WTC11 (cell line): ENCODE results near the gene LAMA4. TPM values are rescaled to one million over a fixed set of nuclear protein-coding genes. Genes with fewer than 3 reads are reported as not detected.

Experiments used
- ATAC-seq: fragments of 200-7000 bp; cut with Tn5 transposase; 2 replicates; pipeline ENCODE4 v1.10.0; 2021; ENCODE audit warnings: mild to moderate bottlenecking, moderate library complexity
- CTCF ChIA-PET: fragments of 300-600 bp; sonication (Branson Sonifier 250); formaldehyde crosslinking; loops from one replicate; lab custom pipeline; 2021; ENCODE audit warnings: antibody characterized with exemption; lab: Charles Lee
- POLR2A ChIA-PET: fragments of 350-600 bp; sonication (Branson Sonifier 250); formaldehyde crosslinking; loops from one replicate; lab custom pipeline; 2021; ENCODE audit warnings: antibody characterized with exemption; lab: Charles Lee
- DNase-seq: peaks from one replicate; pipeline ENCODE4 v3.0.0; 2021; ENCODE audit warnings: low spot score
- H3K27ac Mint-ChIP-seq: 2 replicates; pipeline ENCODE4 v1.8.0; 2021; ENCODE audit warnings: mixed read lengths
- H3K27me3 Mint-ChIP-seq: 2 replicates; pipeline ENCODE4 v1.8.0; 2021; ENCODE audit warnings: low read depth, mild to moderate bottlenecking, moderate library complexity, mixed read lengths
- H3K36me3 Mint-ChIP-seq: 2 replicates; pipeline ENCODE4 v1.8.0; 2021; ENCODE audit warnings: mixed read lengths
- H3K4me1 Mint-ChIP-seq: 2 replicates; pipeline ENCODE4 v1.8.0; 2022; ENCODE audit warnings: mixed read lengths
- H3K4me3 Mint-ChIP-seq: 2 replicates; pipeline ENCODE4 v1.8.0; 2021; ENCODE audit warnings: mild to moderate bottlenecking, moderate library complexity, mixed read lengths
- H3K9me3 Mint-ChIP-seq: 2 replicates; pipeline ENCODE4 v1.8.0; 2021; ENCODE audit warnings: mixed read lengths
- ERG ChIP-seq: fragments of 250-450 bp; sonication (Bioruptor Pico); IDR thresholded peaks from 2 replicates; pipeline ENCODE4 v1.8.0; 2021; ENCODE audit warnings: mild to moderate bottlenecking
- ESRRA ChIP-seq: sonication (generic); formaldehyde crosslinking; IDR thresholded peaks from 2 replicates; pipeline ENCODE4 v1.8.1; 2022; ENCODE audit warnings: mild to moderate bottlenecking, missing genetic modification reagents, borderline replicate concordance
- FOXJ3 ChIP-seq: sonication (generic); formaldehyde crosslinking; IDR thresholded peaks from 2 replicates; pipeline ENCODE4 v1.9.0; 2021; ENCODE audit warnings: missing genetic modification reagents, mild to moderate bottlenecking, borderline replicate concordance
- FOXK1 ChIP-seq: sonication (generic); formaldehyde crosslinking; IDR thresholded peaks from 2 replicates; pipeline ENCODE4 v1.8.0; 2022; ENCODE audit warnings: mild to moderate bottlenecking, moderate library complexity, missing genetic modification reagents
- GABPB1 ChIP-seq: sonication (generic); formaldehyde crosslinking; IDR thresholded peaks from 2 replicates; pipeline ENCODE4 v1.8.1; 2023; ENCODE audit warnings: mild to moderate bottlenecking, missing genetic modification reagents
- GRHL2 ChIP-seq: fragments of 250-450 bp; sonication (Bioruptor Pico); IDR thresholded peaks from 2 replicates; pipeline ENCODE4 v1.8.0; 2022; ENCODE audit warnings: mild to moderate bottlenecking, moderate library complexity; ENCODE audit not compliant: insufficient replicate concordance, severe bottlenecking
- GTF2I ChIP-seq: fragments of 250-450 bp; sonication (Bioruptor Pico); conservative IDR thresholded peaks from 2 replicates; pipeline ENCODE4 v1.4.0; 2021; ENCODE audit warnings: mild to moderate bottlenecking
- HMGA2 ChIP-seq: fragments of 250-450 bp; sonication (Bioruptor Pico); IDR thresholded peaks from 2 replicates; pipeline ENCODE4 v1.4.0; 2021; ENCODE audit warnings: mild to moderate bottlenecking, moderate library complexity
- IRF1 ChIP-seq: sonication (generic); formaldehyde crosslinking; IDR thresholded peaks from 2 replicates; pipeline ENCODE4 v1.8.0; 2023; ENCODE audit warnings: missing genetic modification reagents
- JUN ChIP-seq: sonication (generic); formaldehyde crosslinking; IDR thresholded peaks from 2 replicates; pipeline ENCODE4 v1.8.0; 2023; ENCODE audit warnings: mild to moderate bottlenecking, missing genetic modification reagents
- KAT7 ChIP-seq: sonication (generic); formaldehyde crosslinking; IDR thresholded peaks from 2 replicates; pipeline ENCODE4 v1.8.1; 2023; ENCODE audit warnings: missing genetic modification reagents, mild to moderate bottlenecking, borderline replicate concordance
- MLX ChIP-seq: sonication (generic); formaldehyde crosslinking; IDR thresholded peaks from 2 replicates; pipeline ENCODE4 v1.8.1; 2023; ENCODE audit warnings: mild to moderate bottlenecking, missing genetic modification reagents, moderate library complexity
- TCF7 ChIP-seq: sonication (generic); formaldehyde crosslinking; IDR thresholded peaks from 2 replicates; pipeline ENCODE4 v1.8.0; 2022; ENCODE audit warnings: mild to moderate bottlenecking, low read depth, missing genetic modification reagents, moderate library complexity
- TEAD4 ChIP-seq: sonication (generic); formaldehyde crosslinking; IDR thresholded peaks from 2 replicates; pipeline ENCODE4 v1.8.0; 2022; ENCODE audit warnings: mild to moderate bottlenecking, missing genetic modification reagents
- ZMAT4 ChIP-seq: fragments of 250-450 bp; sonication (Bioruptor Pico); IDR thresholded peaks from 2 replicates; pipeline ENCODE4 v1.9.0; 2021; ENCODE audit warnings: mild to moderate bottlenecking
- ZNF416 ChIP-seq: fragments of 250-450 bp; sonication (Bioruptor Pico); IDR thresholded peaks from 2 replicates; pipeline ENCODE4 v1.9.0; 2021; ENCODE audit warnings: mild to moderate bottlenecking, inconsistent platforms
- ZNF532 ChIP-seq: fragments of 250-450 bp; sonication (Bioruptor Pico); IDR thresholded peaks from 2 replicates; pipeline ENCODE4 v1.9.0; 2021; ENCODE audit warnings: mild to moderate bottlenecking, borderline replicate concordance
- total RNA-seq: library from RNA; stranded (reverse); gene quantifications from 3 replicates; pipeline ENCODE4 v1.2.3, GENCODE V29; 2021
- TF ChIP-seq, protein P1 (sequence below): sonication (generic); formaldehyde crosslinking; IDR thresholded peaks from 2 replicates; pipeline ENCODE4 v1.8.0; 2022; ENCODE audit warnings: mild to moderate bottlenecking, missing genetic modification reagents
- TF ChIP-seq, protein P2 (sequence below): fragments of 250-450 bp; sonication (Bioruptor Pico); conservative IDR thresholded peaks from 2 replicates; pipeline ENCODE4 v1.9.0; 2021; ENCODE audit warnings: mild to moderate bottlenecking

LAMA4 gene
- total RNA-seq, 1 experiment from 2014 or later = 1.6 TPM

DNA sequence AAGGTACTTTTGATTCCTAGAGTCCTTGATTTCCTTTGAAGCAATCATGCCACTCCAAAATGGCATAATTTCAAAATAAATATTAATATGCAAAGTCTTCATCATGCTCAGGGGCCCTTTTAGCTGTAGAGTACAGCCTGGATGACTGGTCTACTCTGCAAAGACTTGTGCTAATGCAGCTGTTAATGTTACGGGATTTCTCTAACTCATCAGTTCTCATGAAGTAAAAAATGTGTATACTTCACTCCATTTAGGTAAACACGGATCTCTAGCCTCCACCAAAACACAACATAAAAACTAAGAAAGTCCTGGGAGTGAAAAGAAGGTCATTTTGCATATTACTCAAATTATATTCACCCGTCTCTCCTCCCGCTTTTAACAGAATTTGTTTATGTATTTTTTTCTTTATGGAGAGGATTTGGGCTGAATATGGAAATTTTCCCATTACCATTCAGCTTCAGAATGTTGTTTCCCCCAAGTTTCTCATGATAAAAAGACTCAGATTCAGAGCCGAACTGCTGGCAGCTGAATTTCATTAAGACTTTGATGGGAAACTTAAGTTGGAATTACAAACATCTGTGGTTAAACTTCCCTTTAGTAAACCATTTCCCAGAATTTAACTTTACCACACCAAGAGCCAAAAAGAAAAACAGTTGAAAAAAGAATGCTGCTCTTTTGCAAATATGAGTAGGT lies 8.7 kb downstream of the LAMA4 start:
- H3K36me3 Mint-ChIP-seq = no peaks in the 10 kb centered on the region
- ChIA-PET CTCF (interaction anchor here (0.7 kb wide), 1 partner anchor 8 kb away, joined by 3 read pairs; the partner anchor contains the start of gene LAMA4), POLR2A (no interaction called here)
- H3K27me3 Mint-ChIP-seq = peaks cover 2% of the 10 kb centered on the region
- peak overlapping the region; percentile 17; the same call in 1 of the 2 replicates for H3K27ac Mint-ChIP-seq
- ATAC-seq = no peak
- no peak overlapping the region for H3K4me3 Mint-ChIP-seq
- peaks cover 1% of the 10 kb centered on the region; the same call in 1 of the 2 replicates for H3K9me3 Mint-ChIP-seq
- TF ChIP-seq FOXK1 = no peak
- TF ChIP-seq ESRRA (CRISPR knock-in tag) = no peak
- TF ChIP-seq ZNF416 (CRISPR knock-in tag) = no peak
- TF ChIP-seq, protein P1, sequence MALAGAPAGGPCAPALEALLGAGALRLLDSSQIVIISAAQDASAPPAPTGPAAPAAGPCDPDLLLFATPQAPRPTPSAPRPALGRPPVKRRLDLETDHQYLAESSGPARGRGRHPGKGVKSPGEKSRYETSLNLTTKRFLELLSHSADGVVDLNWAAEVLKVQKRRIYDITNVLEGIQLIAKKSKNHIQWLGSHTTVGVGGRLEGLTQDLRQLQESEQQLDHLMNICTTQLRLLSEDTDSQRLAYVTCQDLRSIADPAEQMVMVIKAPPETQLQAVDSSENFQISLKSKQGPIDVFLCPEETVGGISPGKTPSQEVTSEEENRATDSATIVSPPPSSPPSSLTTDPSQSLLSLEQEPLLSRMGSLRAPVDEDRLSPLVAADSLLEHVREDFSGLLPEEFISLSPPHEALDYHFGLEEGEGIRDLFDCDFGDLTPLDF (CRISPR knock-in tag) = no peak
- no peak for TF ChIP-seq ERG
- no peak for TF ChIP-seq KAT7 (CRISPR knock-in tag)
- TF ChIP-seq, protein P2, sequence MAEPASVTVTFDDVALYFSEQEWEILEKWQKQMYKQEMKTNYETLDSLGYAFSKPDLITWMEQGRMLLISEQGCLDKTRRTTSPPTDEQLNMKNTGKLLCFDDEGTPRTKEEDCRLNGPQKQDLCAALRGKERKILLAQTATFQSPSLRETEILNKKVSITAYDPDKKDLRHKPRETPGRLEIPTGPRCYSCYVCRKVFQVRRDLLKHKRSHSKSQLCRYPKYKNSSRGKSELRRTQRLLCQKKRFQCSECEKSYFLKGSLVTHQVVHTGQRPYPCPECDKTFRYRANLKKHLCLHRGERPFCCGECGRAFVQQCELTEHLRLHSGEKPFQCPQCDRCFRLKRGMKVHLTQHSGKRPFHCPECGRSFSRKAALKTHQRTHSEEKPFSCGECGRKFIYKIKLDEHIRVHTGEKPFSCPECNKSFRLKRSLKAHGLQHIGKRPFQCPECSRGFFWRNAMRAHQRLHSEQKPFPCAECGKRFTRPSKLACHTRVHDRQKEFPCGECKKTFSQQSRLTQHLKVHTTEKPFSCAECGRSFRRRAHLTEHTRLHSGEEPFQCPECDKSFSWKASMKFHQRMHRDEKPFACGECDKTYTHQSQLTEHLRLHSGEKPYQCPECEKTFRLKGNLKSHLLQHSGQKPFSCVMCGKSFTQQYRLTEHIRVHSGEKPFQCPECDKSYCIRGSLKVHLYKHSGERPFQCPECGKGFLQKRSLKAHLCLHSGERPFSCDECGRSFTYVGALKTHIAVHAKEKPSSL (CRISPR knock-in tag) = no peak
- TF ChIP-seq TEAD4 (CRISPR knock-in tag) = no peak
- H3K4me1 Mint-ChIP-seq = peaks cover 36% of the 10 kb centered on the region
- no peak for DNase-seq

- H3K27me3 Mint-ChIP-seq = no peaks in the 10 kb centered on the region
- no peak overlapping the region for H3K27ac Mint-ChIP-seq
- H3K36me3 Mint-ChIP-seq = no peaks in the 10 kb centered on the region
- no peak for DNase-seq
- H3K4me3 Mint-ChIP-seq = no peak overlapping the region
- ChIA-PET POLR2A (no interaction called here), CTCF (interaction anchor here (0.9 kb wide), 1 partner anchor 10 kb away, joined by 3 read pairs; no protein-coding TSS in a partner anchor)
- no peak for TF ChIP-seq IRF1 (CRISPR knock-in tag)
- no peak for TF ChIP-seq GRHL2 (CRISPR knock-in tag)
- no peak for TF ChIP-seq HMGA2 (CRISPR knock-in tag)
- TF ChIP-seq ZNF532 = no peak
- no peak for TF ChIP-seq MLX (CRISPR knock-in tag)
- TF ChIP-seq FOXJ3 (CRISPR knock-in tag) = no peak
- TF ChIP-seq, protein P1 (CRISPR knock-in tag) = no peak
- no peak for TF ChIP-seq ZMAT4
- TF ChIP-seq GTF2I (CRISPR knock-in tag) = no peak
- TF ChIP-seq JUN (CRISPR knock-in tag) = no peak
- TF ChIP-seq TCF7 (CRISPR knock-in tag) = no peak
- no peak for TF ChIP-seq GABPB1 (CRISPR knock-in tag)
- peak; percentile 59 for ATAC-seq
- peaks cover 36% of the 10 kb centered on the region for H3K4me1 Mint-ChIP-seq
- no peaks in the 10 kb centered on the region for H3K9me3 Mint-ChIP-seq
These were observed 10.2 kb downstream of the LAMA4 start for GRCh38 chr6:112243861-112244827.
